GM10248 (cell line): ENCODE data around the gene GAB4.

Source experiments
- CTCF ChIA-PET: fragments of 300-600 bp; sonication (Branson Sonifier 250); formaldehyde crosslinking; extraction: SDS; loops from one replicate; lab custom pipeline; 2021; ENCODE audit warnings: antibody characterized with exemption; lab: Yijun Ruan, JAX
- POLR2A ChIA-PET: fragments of 350-650 bp; sonication (Branson Sonifier 250); formaldehyde crosslinking; extraction: SDS; loops from one replicate; lab custom pipeline; 2020; ENCODE audit warnings: antibody characterized with exemption; lab: Yijun Ruan, JAX
- DNase-seq: peaks from one replicate; pipeline ENCODE4 v3.0.0; 2012; ENCODE audit errors: extremely low spot score
- TF ChIP-seq, protein P1 (sequence below): IDR thresholded peaks from 2 replicates; pipeline ENCODE4 v1.5.1; 2012; ENCODE audit warnings: mild to moderate bottlenecking, low read depth; ENCODE audit errors: extremely low read depth, missing control alignments, control extremely low read depth

GAB4 gene

DNA sequence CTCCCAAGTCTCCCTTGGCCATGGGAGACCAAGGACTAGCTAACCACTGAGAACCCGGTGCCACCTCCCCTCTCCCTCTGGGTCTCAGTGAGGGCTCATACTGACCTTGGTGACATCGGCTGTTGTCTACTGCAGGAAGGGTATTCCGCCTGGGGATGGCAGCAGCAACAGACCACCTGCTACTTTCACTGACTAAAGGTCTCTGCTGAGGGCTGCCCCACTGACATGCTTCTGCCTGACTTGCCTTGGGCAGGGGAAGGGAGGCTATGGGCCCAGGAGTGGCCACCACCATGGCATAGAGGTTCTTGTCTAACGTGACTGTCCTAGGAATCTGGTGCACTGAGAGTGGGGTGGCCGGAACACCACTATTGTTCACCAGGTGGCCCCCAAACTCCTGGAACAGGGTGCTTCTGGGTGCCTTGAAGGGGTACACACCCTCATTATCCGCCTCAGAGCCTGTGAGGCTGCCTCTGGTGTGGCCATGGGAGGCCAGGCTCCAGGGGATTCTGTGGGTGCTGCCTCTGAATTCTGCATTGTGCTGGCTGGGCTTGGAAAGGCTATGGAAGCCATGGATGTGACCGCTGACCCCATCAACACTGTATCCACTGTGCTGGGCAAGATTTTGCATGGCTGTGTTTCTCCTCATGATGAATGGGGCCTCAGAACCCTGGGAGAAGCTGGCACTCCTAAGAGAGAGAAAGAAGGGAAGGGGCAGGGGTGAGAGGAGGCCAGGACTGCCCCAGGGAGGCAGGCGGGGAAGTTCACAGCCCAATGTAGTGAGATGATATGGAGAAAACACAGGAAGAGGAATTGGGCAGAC lies 38.3 kb downstream of the GAB4 start:
- TF ChIP-seq, protein P1, sequence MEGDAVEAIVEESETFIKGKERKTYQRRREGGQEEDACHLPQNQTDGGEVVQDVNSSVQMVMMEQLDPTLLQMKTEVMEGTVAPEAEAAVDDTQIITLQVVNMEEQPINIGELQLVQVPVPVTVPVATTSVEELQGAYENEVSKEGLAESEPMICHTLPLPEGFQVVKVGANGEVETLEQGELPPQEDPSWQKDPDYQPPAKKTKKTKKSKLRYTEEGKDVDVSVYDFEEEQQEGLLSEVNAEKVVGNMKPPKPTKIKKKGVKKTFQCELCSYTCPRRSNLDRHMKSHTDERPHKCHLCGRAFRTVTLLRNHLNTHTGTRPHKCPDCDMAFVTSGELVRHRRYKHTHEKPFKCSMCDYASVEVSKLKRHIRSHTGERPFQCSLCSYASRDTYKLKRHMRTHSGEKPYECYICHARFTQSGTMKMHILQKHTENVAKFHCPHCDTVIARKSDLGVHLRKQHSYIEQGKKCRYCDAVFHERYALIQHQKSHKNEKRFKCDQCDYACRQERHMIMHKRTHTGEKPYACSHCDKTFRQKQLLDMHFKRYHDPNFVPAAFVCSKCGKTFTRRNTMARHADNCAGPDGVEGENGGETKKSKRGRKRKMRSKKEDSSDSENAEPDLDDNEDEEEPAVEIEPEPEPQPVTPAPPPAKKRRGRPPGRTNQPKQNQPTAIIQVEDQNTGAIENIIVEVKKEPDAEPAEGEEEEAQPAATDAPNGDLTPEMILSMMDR: no peak

DNA sequence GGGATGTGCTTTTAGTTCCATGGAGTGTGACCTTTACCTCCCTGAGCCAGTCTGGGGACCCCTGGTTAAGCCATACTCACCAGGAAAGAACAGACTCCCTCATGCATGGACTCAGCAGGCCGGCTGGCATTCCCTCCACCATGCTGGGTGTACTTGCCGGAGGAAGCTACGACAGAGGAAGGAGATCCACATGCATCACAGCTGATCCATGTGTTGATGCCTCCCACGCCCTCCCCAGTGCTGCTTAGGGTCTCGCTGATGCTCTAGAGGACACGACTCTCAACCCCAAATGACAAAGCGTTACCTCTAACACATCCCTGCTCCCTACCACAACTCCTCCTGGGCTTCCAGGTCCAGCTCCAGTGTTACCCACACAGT lies 39.8 kb downstream of the GAB4 start:
- no peak for DNase-seq
- TF ChIP-seq, protein P1: no peak
- ChIA-PET POLR2A (no interaction called here), CTCF (no interaction called here)

More for the DNA sequence above, 38.3 kb downstream of the GAB4 start:
- ChIA-PET POLR2A (no interaction called here), CTCF (interaction anchor here (1.7 kb wide), 1 partner anchor 8 kb away, joined by 4 read pairs; no protein-coding TSS in a partner anchor)
- no peak for DNase-seq

DNA sequence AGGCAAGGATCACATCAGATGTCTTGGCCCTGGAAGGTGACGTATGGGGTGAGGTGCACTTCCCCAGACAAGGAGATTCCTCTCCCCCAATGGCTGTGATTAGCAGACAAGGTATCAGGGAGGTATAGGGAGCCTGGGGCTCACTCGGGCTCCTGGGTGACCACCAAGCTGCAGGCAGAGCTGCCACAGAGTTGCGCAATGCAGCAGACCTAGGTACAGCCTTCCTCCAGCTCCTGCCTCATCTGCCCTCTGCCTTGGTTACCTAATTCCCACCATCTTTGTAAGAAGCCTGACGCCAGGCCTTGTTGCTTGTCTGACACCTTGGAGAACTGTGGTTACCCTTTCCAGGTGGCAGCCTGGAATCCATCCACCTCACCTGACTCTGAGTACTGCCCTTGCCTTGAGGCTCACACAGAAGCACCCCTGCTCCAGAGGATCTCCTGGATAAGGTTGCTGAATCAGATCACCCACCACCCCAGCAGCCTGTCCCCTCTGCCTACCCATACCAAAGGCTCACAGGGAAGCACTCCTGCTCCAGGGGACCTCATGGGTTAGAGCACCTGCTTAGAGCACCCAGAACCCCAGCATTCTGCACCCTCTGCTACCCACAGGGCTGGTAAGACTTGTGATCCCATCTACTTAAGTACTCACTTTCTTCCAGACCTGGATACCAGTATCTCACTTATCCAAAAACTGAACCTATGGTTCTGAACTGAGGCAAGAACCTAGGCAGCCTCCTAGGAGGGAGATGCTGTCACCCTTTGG lies 40.4 kb downstream of the GAB4 start:
- CTCF ChIA-PET: no interaction called here
- POLR2A ChIA-PET: no interaction called here
- DNase-seq: no peak
- TF ChIP-seq, protein P1: no peak

DNA sequence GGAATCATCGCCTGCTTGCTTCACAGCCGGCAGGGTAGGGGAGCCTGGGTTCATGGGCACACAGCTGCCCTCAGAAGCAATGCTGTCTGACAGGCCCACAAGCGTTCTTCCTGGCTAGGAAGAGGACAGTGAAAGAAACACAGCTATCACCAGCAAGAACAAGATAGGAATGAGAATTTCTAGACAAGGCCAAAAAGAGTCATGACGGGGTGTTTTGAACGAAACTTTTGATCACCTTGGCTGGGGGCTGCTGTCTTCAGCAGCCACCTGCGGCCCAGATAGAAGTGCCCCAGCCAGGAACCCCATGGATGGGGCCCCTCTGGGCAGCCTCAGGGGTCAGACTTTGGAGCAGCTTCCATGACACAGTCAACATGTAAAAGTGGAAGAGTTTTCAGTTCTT lies 41.8 kb downstream of the GAB4 start:
- TF ChIP-seq, protein P1: no peak

DNA sequence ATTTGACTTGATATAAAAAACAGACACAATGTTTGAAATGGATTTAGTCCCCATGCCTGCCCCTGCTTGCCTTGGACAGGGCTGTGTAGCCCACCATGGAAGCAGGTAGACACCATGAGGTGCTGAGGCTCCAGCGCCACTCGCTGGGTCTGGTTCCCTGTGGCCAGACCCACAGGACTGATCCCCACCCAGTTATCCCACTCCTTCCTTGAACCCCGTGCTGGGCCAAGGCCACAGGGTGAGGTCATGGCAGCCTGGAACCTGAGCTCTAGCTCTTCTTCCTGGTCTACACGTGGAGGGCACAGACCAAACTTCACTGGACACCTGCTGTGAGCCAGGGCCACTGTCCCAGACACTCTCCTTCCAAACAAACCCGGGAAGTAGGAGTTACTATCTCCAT lies 42.5 kb downstream of the GAB4 start:
- no peak for DNase-seq
- ChIA-PET POLR2A (no interaction called here), CTCF (interaction anchor here (1.8 kb wide), 1 partner anchor 16 kb away, joined by 4 read pairs; no protein-coding TSS in a partner anchor)
- TF ChIP-seq, protein P1: no peak

More for the DNA sequence above, 41.8 kb downstream of the GAB4 start:
- no peak for DNase-seq
- POLR2A ChIA-PET: no interaction called here
- CTCF ChIA-PET: interaction anchor here (1.8 kb wide), 1 partner anchor 17 kb away, joined by 4 read pairs; no protein-coding TSS in a partner anchor

DNA sequence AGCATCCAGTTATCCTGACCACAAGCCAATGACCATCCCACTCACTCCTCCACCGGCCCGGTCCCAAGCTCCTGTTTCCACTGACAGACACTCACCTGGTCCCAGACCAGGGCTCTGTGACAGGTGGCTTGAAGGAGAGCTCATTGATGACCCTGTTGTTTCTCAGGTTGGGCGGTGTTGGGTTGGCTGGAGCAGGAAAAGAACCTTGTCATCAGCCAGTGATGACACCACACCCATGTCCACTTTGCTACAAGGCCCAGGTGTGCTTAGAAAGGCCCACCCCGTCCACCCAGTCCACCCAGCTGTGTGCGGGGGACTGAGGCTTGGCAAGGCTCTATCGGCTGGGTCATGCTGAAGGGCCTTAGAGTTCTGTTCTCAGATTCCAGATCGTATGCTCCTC lies 42.9 kb downstream of the GAB4 start:
- ChIA-PET POLR2A (no interaction called here), CTCF (interaction anchor here (0.8 to 1.8 kb wide), 2 partner anchors 9 to 15 kb away, joined by 3 to 4 read pairs; no protein-coding TSS in a partner anchor)

More for the DNA sequence above, 42.9 kb downstream of the GAB4 start:
- no peak for DNase-seq
- TF ChIP-seq, protein P1: no peak
